Glutamatergic neuron (in vitro differentiated cells): ENCODE data around the gene SPEN. TPM values are rescaled to one million over a fixed set of nuclear protein-coding genes. Genes with fewer than 3 reads are reported as not detected.
A peak's percentile ranks its signal among the peaks of the same experiment; 100 is the strongest.

ENCODE experiments used
- DNase-seq: peaks from one replicate; pipeline ENCODE4 v3.0.0; 2022
- H3K27ac Mint-ChIP-seq: one replicate; pipeline ENCODE4 v1.8.0; 2020; ENCODE audit warnings: mild to moderate bottlenecking, mixed read lengths, inconsistent platforms; ENCODE audit not compliant: unreplicated experiment
- H3K27me3 Mint-ChIP-seq: one replicate; pipeline ENCODE4 v1.8.0; 2020; ENCODE audit warnings: mild to moderate bottlenecking, moderate library complexity, mixed read lengths, inconsistent platforms; ENCODE audit not compliant: unreplicated experiment
- H3K36me3 Mint-ChIP-seq: one replicate; pipeline ENCODE4 v1.8.0; 2020; ENCODE audit warnings: mild to moderate bottlenecking, mixed read lengths, inconsistent platforms; ENCODE audit not compliant: unreplicated experiment
- H3K4me1 Mint-ChIP-seq: one replicate; pipeline ENCODE4 v1.8.0; 2020; ENCODE audit warnings: mild to moderate bottlenecking, low read depth, mixed read lengths, inconsistent platforms; ENCODE audit not compliant: unreplicated experiment
- H3K4me3 Mint-ChIP-seq: one replicate; pipeline ENCODE4 v1.8.0; 2020; ENCODE audit warnings: mild to moderate bottlenecking, mixed read lengths, inconsistent platforms; ENCODE audit not compliant: unreplicated experiment
- H3K9me3 Mint-ChIP-seq: one replicate; pipeline ENCODE4 v1.8.0; 2020; ENCODE audit warnings: mild to moderate bottlenecking, moderate library complexity, mixed read lengths, inconsistent platforms; ENCODE audit not compliant: unreplicated experiment
- total RNA-seq: library from RNA; stranded (reverse); fragmentation: NEBNext Ultra II Directional; extraction: Animal tissue kit (Norgen Biotek cat#: 25700); gene quantifications from one replicate; pipeline ENCODE4 v1.2.1, GENCODE V29; 2021; ENCODE audit not compliant: unreplicated experiment
- TF ChIP-seq, protein P1 (sequence below): fragments of 200-600 bp; sonication (generic); IDR thresholded peaks from one replicate; pipeline ENCODE4 v1.5.0; 2021; ENCODE audit not compliant: partially characterized antibody, unreplicated experiment

The SPEN gene
- total RNA-seq, 1 donor from 2014 or later, result 52.4 TPM

- Mint-ChIP-seq H3K4me3 (peak overlapping the region; percentile 53), H3K9me3 (peaks cover 13% of the 10 kb centered on the region)
Measured at GRCh38 chr1:15851210-15852035, 3.9 kb downstream of the SPEN start.

GRCh38 chr1:15852036-15852827 is 4.7 kb downstream of the SPEN start:
- H3K9me3 Mint-ChIP-seq, result peaks cover 14% of the 10 kb centered on the region
- peaks cover 18% of the 10 kb centered on the region for H3K4me1 Mint-ChIP-seq
- no peak overlapping the region for H3K4me3 Mint-ChIP-seq
- TF ChIP-seq, protein P1, sequence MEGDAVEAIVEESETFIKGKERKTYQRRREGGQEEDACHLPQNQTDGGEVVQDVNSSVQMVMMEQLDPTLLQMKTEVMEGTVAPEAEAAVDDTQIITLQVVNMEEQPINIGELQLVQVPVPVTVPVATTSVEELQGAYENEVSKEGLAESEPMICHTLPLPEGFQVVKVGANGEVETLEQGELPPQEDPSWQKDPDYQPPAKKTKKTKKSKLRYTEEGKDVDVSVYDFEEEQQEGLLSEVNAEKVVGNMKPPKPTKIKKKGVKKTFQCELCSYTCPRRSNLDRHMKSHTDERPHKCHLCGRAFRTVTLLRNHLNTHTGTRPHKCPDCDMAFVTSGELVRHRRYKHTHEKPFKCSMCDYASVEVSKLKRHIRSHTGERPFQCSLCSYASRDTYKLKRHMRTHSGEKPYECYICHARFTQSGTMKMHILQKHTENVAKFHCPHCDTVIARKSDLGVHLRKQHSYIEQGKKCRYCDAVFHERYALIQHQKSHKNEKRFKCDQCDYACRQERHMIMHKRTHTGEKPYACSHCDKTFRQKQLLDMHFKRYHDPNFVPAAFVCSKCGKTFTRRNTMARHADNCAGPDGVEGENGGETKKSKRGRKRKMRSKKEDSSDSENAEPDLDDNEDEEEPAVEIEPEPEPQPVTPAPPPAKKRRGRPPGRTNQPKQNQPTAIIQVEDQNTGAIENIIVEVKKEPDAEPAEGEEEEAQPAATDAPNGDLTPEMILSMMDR, result no peak
- peaks cover 12% of the 10 kb centered on the region for H3K27me3 Mint-ChIP-seq
- no peak for DNase-seq
- peak overlapping the region; percentile 52 for H3K27ac Mint-ChIP-seq
- H3K36me3 Mint-ChIP-seq, result no peaks in the 10 kb centered on the region

More at GRCh38 chr1:15851210-15852035, 3.9 kb downstream of the SPEN start:
- H3K27me3 Mint-ChIP-seq, result peaks cover 14% of the 10 kb centered on the region
- H3K27ac Mint-ChIP-seq, result peak overlapping the region; percentile 55
- peaks cover 18% of the 10 kb centered on the region for H3K4me1 Mint-ChIP-seq
- no peaks in the 10 kb centered on the region for H3K36me3 Mint-ChIP-seq
- TF ChIP-seq, protein P1, result no peak
- no peak for DNase-seq

DNA sequence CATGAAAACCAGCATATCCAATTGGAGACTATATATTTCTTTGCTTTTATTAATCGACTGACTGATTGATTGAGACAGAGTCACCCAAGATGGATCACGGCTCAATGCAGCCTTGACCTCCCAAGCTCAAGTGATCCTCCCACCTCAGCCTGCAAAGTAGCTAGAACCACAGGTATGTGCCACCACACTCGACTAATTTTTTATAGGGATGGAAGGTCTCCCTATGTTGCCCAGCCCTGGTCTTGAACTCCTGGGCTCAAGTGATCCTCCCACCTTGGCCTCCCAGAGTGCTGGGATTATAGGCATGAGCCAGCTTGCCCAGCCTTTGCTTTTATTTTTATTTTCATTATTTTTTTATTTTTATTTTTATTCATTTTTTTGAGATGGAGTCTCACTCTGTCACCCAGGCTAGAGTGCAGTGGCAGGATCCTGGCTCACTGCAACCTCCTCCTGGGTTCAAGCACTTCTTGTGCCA is 5.4 kb downstream of the SPEN start:
- Mint-ChIP-seq H3K4me3 (no peak overlapping the region), H3K4me1 (peaks cover 18% of the 10 kb centered on the region), H3K27me3 (peaks cover 12% of the 10 kb centered on the region), H3K27ac (no peak overlapping the region), H3K36me3 (no peaks in the 10 kb centered on the region), H3K9me3 (peaks cover 14% of the 10 kb centered on the region)
- no peak for DNase-seq
- TF ChIP-seq, protein P1, result no peak

GRCh38 chr1:15856888-15857287 is 9.4 kb downstream of the SPEN start:
- H3K4me1 Mint-ChIP-seq, result peaks cover 3% of the 10 kb centered on the region
- no peak for DNase-seq
- peaks cover 2% of the 10 kb centered on the region for H3K9me3 Mint-ChIP-seq
- H3K27ac Mint-ChIP-seq, result no peak overlapping the region
- H3K4me3 Mint-ChIP-seq, result no peak overlapping the region
- TF ChIP-seq, protein P1, result no peak
- no peaks in the 10 kb centered on the region for H3K36me3 Mint-ChIP-seq
- no peaks in the 10 kb centered on the region for H3K27me3 Mint-ChIP-seq
